Thoracic aorta (tissue), 2 donors: ENCODE results near the gene AQP10. TPM values are rescaled to one million over a fixed set of nuclear protein-coding genes. Genes with fewer than 3 reads are reported as not detected.

Experiments
- total RNA-seq, 2 donors: library from RNA; depleted of rRNA; stranded (reverse); fragments of >200 nt; gene quantifications; one replicate each; pipeline versions ENCODE4 v1.1.0 to v1.2.3, GENCODE V29; 2016

Gene AQP10
- total RNA-seq, 2 donors from 2014 or later: not detected

Other genes starting within 250 kb of the AQP10 start
- gene NUP210L, start 166.0 kb upstream of the AQP10 start, total RNA-seq: under 1 TPM; 0.14 to 0.41 TPM
- gene TPM3, start 129.0 kb upstream of the AQP10 start, total RNA-seq: 100 to 1,000 TPM; 146 to 331 TPM
- gene CFAP141, start 114.8 kb upstream of the AQP10 start, total RNA-seq: not detected
- 100 to 1,000 TPM in 1 of 2 donors, 10 to 100 TPM in 1; 92.1 to 119 TPM for gene UBAP2L, start 100.1 kb upstream of the AQP10 start, total RNA-seq
- gene HAX1, start 48.5 kb upstream of the AQP10 start, total RNA-seq: 10 to 100 TPM; 82.4 to 91.4 TPM
- gene ATP8B2, start 4.4 kb downstream of the AQP10 start, total RNA-seq: 100 to 1,000 TPM; 190 to 291 TPM
- 10 to 100 TPM; 25.8 to 48.3 TPM for gene IL6R, start 84.2 kb downstream of the AQP10 start, total RNA-seq
- 10 to 100 TPM in 1 of 2 donors, 1 to 10 TPM in 1; 1.1 to 28.0 TPM for gene TDRD10, start 181.1 kb downstream of the AQP10 start, total RNA-seq
- gene SHE, start 181.3 kb downstream of the AQP10 start, total RNA-seq: 10 to 100 TPM in 1 of 2 donors, 1 to 10 TPM in 1; 6.1 to 15.2 TPM
- 10 to 100 TPM; 28.4 to 49.5 TPM for gene UBE2Q1, start 237.6 kb downstream of the AQP10 start, total RNA-seq
- gene CHRNB2, start 246.7 kb downstream of the AQP10 start, total RNA-seq: not detected